IMR-90 (cell line): ENCODE results near the gene EHBP1L1. TPM values are rescaled to one million over a fixed set of nuclear protein-coding genes. Genes with fewer than 3 reads are reported as not detected.

Experiments used
- ATAC-seq: fragments of 200-7000 bp; cut with Tn5 transposase; 2 replicates; pipeline ENCODE4 v1.9.1; 2020; ENCODE audit warnings: low read depth, mild to moderate bottlenecking, moderate library complexity
- BruUV-seq: library from RNA; stranded (reverse); fragments of 400-500 nt; replicated peaks from 2 replicates; lab custom pipeline; 2021; lab: Mats Ljungman, UMichigan
- CTCF ChIA-PET: fragments of 300-600 bp; formaldehyde crosslinking; extraction: SDS; loops from one replicate; lab custom pipeline; 2021; ENCODE audit warnings: antibody characterized with exemption; lab: Yijun Ruan, JAX
- POLR2A ChIA-PET: fragments of 300-600 bp; sonication (Branson Sonifier 250); formaldehyde crosslinking; loops from one replicate; lab custom pipeline; 2022; ENCODE audit warnings: antibody characterized with exemption; ENCODE audit not compliant: unreplicated experiment; lab: Charles Lee
- DNase-seq: peaks from one replicate; pipeline ENCODE4 v3.0.0; 2013
- H2AFZ ChIP-seq: replicated peaks from 2 replicates; pipeline ENCODE3; 2013; ENCODE audit warnings: low read length, mild to moderate bottlenecking; ENCODE audit not compliant: poor library complexity
- H2AK5ac ChIP-seq: 2 replicates; pipeline ENCODE4 v1.6.1; 2013; ENCODE audit warnings: low read depth, low read length, inconsistent platforms
- H2AK9ac ChIP-seq: replicated peaks from 2 replicates; pipeline ENCODE3; 2013; ENCODE audit warnings: mild to moderate bottlenecking, low read depth, low read length, moderate library complexity; ENCODE audit not compliant: poor library complexity
- H2BK120ac ChIP-seq: 2 replicates; pipeline ENCODE4 v1.6.1; 2013; ENCODE audit warnings: low read depth, low read length, inconsistent platforms
- H2BK15ac ChIP-seq: 3 replicates; pipeline ENCODE4 v1.6.1; 2013; ENCODE audit warnings: low read depth, low read length, inconsistent platforms
- H2BK20ac ChIP-seq: 2 replicates; pipeline ENCODE4 v1.6.1; 2013; ENCODE audit warnings: low read depth, mild to moderate bottlenecking, inconsistent platforms, low read length, moderate library complexity
- H2BK5ac ChIP-seq: 2 replicates; pipeline ENCODE4 v1.6.1; 2013; ENCODE audit warnings: mild to moderate bottlenecking, low read depth, low read length, inconsistent platforms; ENCODE audit not compliant: poor library complexity, severe bottlenecking
- H3K14ac ChIP-seq: replicated peaks from 2 replicates; pipeline ENCODE4 v1.6.1; 2013; ENCODE audit warnings: low read depth, low read length, inconsistent platforms
- H3K18ac ChIP-seq: 2 replicates; pipeline ENCODE4 v1.6.1; 2013; ENCODE audit warnings: low read depth, low read length, control low read depth
- H3K23ac ChIP-seq: 2 replicates; pipeline ENCODE4 v1.6.1; 2013; ENCODE audit warnings: low read depth, low read length, inconsistent platforms
- H3K27ac ChIP-seq: 2 replicates; pipeline ENCODE4 v1.5.1; 2013; ENCODE audit warnings: mild to moderate bottlenecking, control low read depth, low read length; ENCODE audit not compliant: insufficient read depth
- H3K27me3 ChIP-seq: 2 replicates; pipeline ENCODE4 v1.6.1; 2013; ENCODE audit warnings: low read length; ENCODE audit not compliant: control insufficient read depth, insufficient read depth
- H3K36me3 ChIP-seq: 2 replicates; pipeline ENCODE4 v1.6.1; 2013; ENCODE audit warnings: low read length, mixed read lengths; ENCODE audit not compliant: control insufficient read depth, insufficient read depth
- H3K4ac ChIP-seq: 2 replicates; pipeline ENCODE4 v1.6.1; 2013; ENCODE audit warnings: low read depth, low read length, inconsistent platforms
- H3K4me1 ChIP-seq: 2 replicates; pipeline ENCODE4 v1.6.1; 2013; ENCODE audit warnings: low read length, mixed read lengths; ENCODE audit not compliant: control insufficient read depth, insufficient read depth
- H3K4me2 ChIP-seq: 2 replicates; pipeline ENCODE4 v1.6.1; 2013; ENCODE audit warnings: low read depth, mild to moderate bottlenecking, control low read depth, low read length, moderate library complexity
- H3K4me3 ChIP-seq: 2 replicates; pipeline ENCODE4 v1.5.1; 2013; ENCODE audit warnings: low read depth, mild to moderate bottlenecking, control low read depth, low read length, moderate library complexity; ENCODE audit not compliant: insufficient read depth
- H3K56ac ChIP-seq: 2 replicates; pipeline ENCODE4 v1.6.1; 2013; ENCODE audit warnings: low read length, inconsistent platforms; ENCODE audit not compliant: insufficient read depth; ENCODE audit errors: extremely low read depth
- H3K79me1 ChIP-seq, 2 experiments: 2 replicates each; pipeline ENCODE4 v1.6.1; 2013; ENCODE audit warnings: low read length in 2 of 2, inconsistent platforms in 1 of 2, low read depth in 1 of 2
- H3K9ac ChIP-seq: 2 replicates; pipeline ENCODE4 v1.6.1; 2013; ENCODE audit warnings: low read depth, low read length, control low read depth
- H3K9me1 ChIP-seq: 2 replicates; pipeline ENCODE4 v1.6.1; 2013; ENCODE audit warnings: low read length, inconsistent platforms; ENCODE audit not compliant: insufficient read depth
- H3K9me3 ChIP-seq: 2 replicates; pipeline ENCODE4 v1.6.1; 2013; ENCODE audit warnings: low read length; ENCODE audit not compliant: control insufficient read depth, insufficient read depth
- H4K20me1 ChIP-seq: 2 replicates; pipeline ENCODE4 v1.6.1; 2013; ENCODE audit warnings: low read length, inconsistent platforms; ENCODE audit not compliant: insufficient read depth
- H4K5ac ChIP-seq: 2 replicates; pipeline ENCODE4 v1.6.1; 2013; ENCODE audit warnings: mild to moderate bottlenecking, low read depth, low read length, control low read depth
- H4K8ac ChIP-seq, 2 experiments: 2 replicates each; pipeline ENCODE4 v1.6.1; 2013; ENCODE audit warnings: low read depth in 2 of 2, low read length in 2 of 2, control low read depth in 1 of 2, inconsistent platforms in 1 of 2
- H4K91ac ChIP-seq: 2 replicates; pipeline ENCODE4 v1.6.1; 2013; ENCODE audit warnings: low read depth, low read length, inconsistent platforms; ENCODE audit not compliant: insufficient read depth
- BHLHE40 ChIP-seq: fragments of 150-350 bp; IDR thresholded peaks from 2 replicates; pipeline ENCODE4 v1.6.1; 2016; ENCODE audit warnings: mild to moderate bottlenecking, low read depth, low read length
- CEBPB ChIP-seq: IDR thresholded peaks from 2 replicates; pipeline ENCODE4 v1.6.1; 2012; ENCODE audit warnings: low read depth, low read length, improper control_type of control experiment
- CHD1 ChIP-seq: IDR thresholded peaks from 2 replicates; pipeline ENCODE4 v1.6.1; 2012; ENCODE audit warnings: low read depth, low read length, improper control_type of control experiment
- FOS ChIP-seq: fragments of 150-350 bp; IDR thresholded peaks from 2 replicates; pipeline ENCODE4 v1.6.1; 2016; ENCODE audit warnings: low read depth, low read length
- MAFK ChIP-seq: IDR thresholded peaks from 2 replicates; pipeline ENCODE4 v1.6.1; 2012; ENCODE audit warnings: low read depth, low read length, improper control_type of control experiment
- MAZ ChIP-seq: IDR thresholded peaks from 2 replicates; pipeline ENCODE4 v1.6.1; 2012; ENCODE audit warnings: low read depth, mild to moderate bottlenecking, low read length, improper control_type of control experiment, moderate library complexity, borderline replicate concordance
- MXI1 ChIP-seq: IDR thresholded peaks from 2 replicates; pipeline ENCODE4 v1.6.1; 2012; ENCODE audit warnings: low read depth, mild to moderate bottlenecking, low read length, moderate library complexity, borderline replicate concordance
- NFE2L2 ChIP-seq: fragments of 150-350 bp; IDR thresholded peaks from 2 replicates; pipeline ENCODE4 v1.6.1; 2016; ENCODE audit warnings: low read depth, mild to moderate bottlenecking, low read length
- POLR2A ChIP-seq: IDR thresholded peaks from 2 replicates; pipeline ENCODE4 v1.6.1; 2012; ENCODE audit warnings: mild to moderate bottlenecking, low read depth, low read length
- RAD21 ChIP-seq: IDR thresholded peaks from 2 replicates; pipeline ENCODE4 v1.6.1; 2012; ENCODE audit warnings: low read length, improper control_type of control experiment
- RFX5 ChIP-seq: IDR thresholded peaks from 2 replicates; pipeline ENCODE4 v1.8.0; 2012; ENCODE audit warnings: low read depth, mild to moderate bottlenecking, low read length, moderate library complexity
- SMC3 ChIP-seq: fragments of 150-350 bp; IDR thresholded peaks from 2 replicates; pipeline ENCODE4 v1.6.1; 2016; ENCODE audit warnings: low read depth, mild to moderate bottlenecking, antibody characterized with exemption, low read length, moderate library complexity
- WGBS, 2 experiments: methylation state at CpG; one replicate each; pipeline versions ENCODE4 v1.1.5 to v1.1.7; 2013; ENCODE audit warnings: missing lambda C conversion rate in 2 of 2; ENCODE audit not compliant: insufficient read length in 1 of 2; ENCODE audit errors: extremely low coverage in 2 of 2; 5-methylcytosine and 5-hydroxymethylcytosine counted together
- dilution Hi-C: fragments of 300-500 bp; cut with HindIII; formaldehyde crosslinking; loops from one replicate; pipeline ENCODE4 v1.14.3; 2018; ENCODE audit warnings: low sequenced_read_pairs; ENCODE audit not compliant: unreplicated experiment
- in situ Hi-C: fragments of 300-500 bp; cut with MboI; formaldehyde crosslinking; loops from 3 replicates; pipeline ENCODE4 v1.14.3; 2019; ENCODE audit warnings: low sequenced_read_pairs, inconsistent platforms, mixed read lengths
- intact Hi-C: fragments of 100-400 bp; cut with micrococcal nuclease; formaldehyde crosslinking; loops from 2 replicates; pipeline ENCODE4 v1.10.0; 2022
- polyA plus RNA-seq, 3 experiments: library from polyadenylated mRNA; depleted of rRNA; stranded (reverse); fragments of >200 nt; gene quantifications; 2 replicates each; pipeline ENCODE4 v1.2.3, GENCODE V29; 2012; ENCODE audit warnings: low replicate concordance in 1 of 3
- total RNA-seq: library from RNA; depleted of rRNA; stranded (reverse); fragments of >200 nt; gene quantifications from 2 replicates; pipeline ENCODE4 v1.2.3, GENCODE V29; 2012
- TF ChIP-seq, protein P1 (sequence below): conservative IDR thresholded peaks from 2 replicates; pipeline ENCODE4 v1.5.1; 2012; ENCODE audit warnings: mild to moderate bottlenecking, low read depth, low read length, improper control_type of control experiment
- TF ChIP-seq, protein P2 (sequence below): fragments of 150-350 bp; IDR thresholded peaks from 2 replicates; pipeline ENCODE4 v1.6.1; 2016; ENCODE audit warnings: low read depth, mild to moderate bottlenecking, low read length, moderate library complexity, borderline replicate concordance
- TF ChIP-seq, protein P3 (sequence below): fragments of 150-350 bp; IDR thresholded peaks from 2 replicates; pipeline ENCODE4 v1.6.1; 2017; ENCODE audit warnings: mild to moderate bottlenecking, antibody characterized with exemption, low read length, low read depth

The EHBP1L1 gene
- total and polyA plus RNA-seq, 2 of the 4 experiments (the other 2 are of a cell fraction), result 10.0 to 27.4 TPM

DNA sequence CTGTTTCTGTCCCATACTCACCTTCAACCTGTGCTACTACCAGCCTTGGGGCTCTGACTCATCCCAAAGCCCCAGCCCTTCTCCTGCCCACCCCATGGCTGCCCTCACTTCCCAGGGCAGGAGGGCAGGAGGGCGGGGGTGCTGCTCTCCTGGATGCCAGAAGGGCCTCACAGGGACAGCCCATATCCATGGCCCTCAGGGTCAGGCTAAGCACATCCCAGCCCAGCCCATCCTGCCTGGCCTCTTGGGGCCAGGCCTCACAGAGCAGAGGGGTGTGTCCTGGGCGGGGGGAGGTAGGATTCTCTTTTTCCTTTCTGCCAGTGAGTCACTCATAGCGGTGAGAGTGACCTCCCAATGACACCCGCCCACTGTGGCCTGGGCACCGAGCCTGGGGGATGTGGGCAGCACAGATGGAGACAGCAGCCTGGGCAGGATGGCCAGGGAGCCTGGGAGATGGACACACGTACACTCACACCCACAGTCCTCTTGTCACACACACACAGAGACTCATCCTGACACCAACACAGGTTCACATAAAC is 20.1 kb upstream of the EHBP1L1 start:
- H3K4me2 ChIP-seq, result peak overlapping the region; percentile 18; the same call in 1 of the 2 replicates
- peak overlapping the region; percentile 25 for H2BK5ac ChIP-seq
- H3K9me1 ChIP-seq, result peaks cover 19% of the 10 kb centered on the region
- H2BK20ac ChIP-seq, result no peak overlapping the region
- in situ Hi-C loops, result no loop called here
- H4K91ac ChIP-seq, result peak overlapping the region; percentile 34; the same call in 1 of the 2 replicates
- no peak overlapping the region for H3K4me3 ChIP-seq
- no peak overlapping the region for H3K18ac ChIP-seq
- no peak overlapping the region for H2BK120ac ChIP-seq
- no peak overlapping the region for H3K9ac ChIP-seq
- no peak overlapping the region for H4K5ac ChIP-seq
- peaks cover 15% of the 10 kb centered on the region for H4K20me1 ChIP-seq
- no peaks in the 10 kb centered on the region for H3K27me3 ChIP-seq
- peaks cover 38% of the 10 kb centered on the region for H3K4me1 ChIP-seq
- no peak overlapping the region for H2BK15ac ChIP-seq
- peak overlapping the region; percentile 25; the same call in 1 of the 2 replicates for H3K23ac ChIP-seq
- H2AK9ac ChIP-seq, result peak overlapping the region; percentile 31
- H3K27ac ChIP-seq, result peak overlapping the region; percentile 9; the same call in 1 of the 2 replicates
- H3K56ac ChIP-seq, result no peak overlapping the region
- POLR2A ChIA-PET, result no interaction called here
- DNase-seq (peak; percentile 88), ATAC-seq (peak; percentile 45)
- intact Hi-C loops, result loop anchor here (2.0 kb wide), 1 partner anchor 15 kb away; the partner anchor contains the start of gene ZNRD2
- peak overlapping the region; percentile 83 for H2AK5ac ChIP-seq
- no peaks in the 10 kb centered on the region for H3K9me3 ChIP-seq
- WGBS, 2 experiments, result no CpG with 5 or more reads among the region's 6 CpGs
- CTCF ChIA-PET, result interaction anchor here (0.6 kb wide), 1 partner anchor 15 kb away, joined by 3 read pairs; no protein-coding TSS in a partner anchor
- H3K36me3 ChIP-seq, result peaks cover 19% of the 10 kb centered on the region; the same call in 1 of the 2 replicates
- dilution Hi-C loops, result no loop called here
- BruUV-seq, result no TSS peak
- H3K79me1 ChIP-seq, result peaks cover 16 to 42% of the 10 kb centered on the region in 2 experiments
- peak overlapping the region; percentile 64 for H2AFZ ChIP-seq
- H3K4ac ChIP-seq, result peak overlapping the region; percentile 61
- peak overlapping the region; percentile 4; the same call in 1 of the 2 replicates for H3K14ac ChIP-seq
- H4K8ac ChIP-seq, result peak overlapping the region in 1 of 2 experiments; percentile 9; a peak in 2 of 4 replicates
- no peak for TF ChIP-seq MXI1
- peak; percentile 2; the same call in 1 of the 2 replicates for TF ChIP-seq SMC3
- TF ChIP-seq, protein P1, sequence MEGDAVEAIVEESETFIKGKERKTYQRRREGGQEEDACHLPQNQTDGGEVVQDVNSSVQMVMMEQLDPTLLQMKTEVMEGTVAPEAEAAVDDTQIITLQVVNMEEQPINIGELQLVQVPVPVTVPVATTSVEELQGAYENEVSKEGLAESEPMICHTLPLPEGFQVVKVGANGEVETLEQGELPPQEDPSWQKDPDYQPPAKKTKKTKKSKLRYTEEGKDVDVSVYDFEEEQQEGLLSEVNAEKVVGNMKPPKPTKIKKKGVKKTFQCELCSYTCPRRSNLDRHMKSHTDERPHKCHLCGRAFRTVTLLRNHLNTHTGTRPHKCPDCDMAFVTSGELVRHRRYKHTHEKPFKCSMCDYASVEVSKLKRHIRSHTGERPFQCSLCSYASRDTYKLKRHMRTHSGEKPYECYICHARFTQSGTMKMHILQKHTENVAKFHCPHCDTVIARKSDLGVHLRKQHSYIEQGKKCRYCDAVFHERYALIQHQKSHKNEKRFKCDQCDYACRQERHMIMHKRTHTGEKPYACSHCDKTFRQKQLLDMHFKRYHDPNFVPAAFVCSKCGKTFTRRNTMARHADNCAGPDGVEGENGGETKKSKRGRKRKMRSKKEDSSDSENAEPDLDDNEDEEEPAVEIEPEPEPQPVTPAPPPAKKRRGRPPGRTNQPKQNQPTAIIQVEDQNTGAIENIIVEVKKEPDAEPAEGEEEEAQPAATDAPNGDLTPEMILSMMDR, result no peak
- 0 out of 2 replicates have a peak, but pooled peaks have one; percentile 62 for TF ChIP-seq CHD1
- TF ChIP-seq, protein P2, sequence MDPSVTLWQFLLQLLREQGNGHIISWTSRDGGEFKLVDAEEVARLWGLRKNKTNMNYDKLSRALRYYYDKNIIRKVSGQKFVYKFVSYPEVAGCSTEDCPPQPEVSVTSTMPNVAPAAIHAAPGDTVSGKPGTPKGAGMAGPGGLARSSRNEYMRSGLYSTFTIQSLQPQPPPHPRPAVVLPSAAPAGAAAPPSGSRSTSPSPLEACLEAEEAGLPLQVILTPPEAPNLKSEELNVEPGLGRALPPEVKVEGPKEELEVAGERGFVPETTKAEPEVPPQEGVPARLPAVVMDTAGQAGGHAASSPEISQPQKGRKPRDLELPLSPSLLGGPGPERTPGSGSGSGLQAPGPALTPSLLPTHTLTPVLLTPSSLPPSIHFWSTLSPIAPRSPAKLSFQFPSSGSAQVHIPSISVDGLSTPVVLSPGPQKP, result no peak
- TF ChIP-seq NFE2L2, result no peak
- no peak for TF ChIP-seq RFX5
- peak; percentile 87 for TF ChIP-seq FOS
- no peak for TF ChIP-seq RAD21
- no peak for TF ChIP-seq BHLHE40
- no peak for TF ChIP-seq MAFK
- TF ChIP-seq POLR2A, result no peak
- peak; percentile 58; the same call in 1 of the 2 replicates for TF ChIP-seq MAZ
- TF ChIP-seq, protein P3, sequence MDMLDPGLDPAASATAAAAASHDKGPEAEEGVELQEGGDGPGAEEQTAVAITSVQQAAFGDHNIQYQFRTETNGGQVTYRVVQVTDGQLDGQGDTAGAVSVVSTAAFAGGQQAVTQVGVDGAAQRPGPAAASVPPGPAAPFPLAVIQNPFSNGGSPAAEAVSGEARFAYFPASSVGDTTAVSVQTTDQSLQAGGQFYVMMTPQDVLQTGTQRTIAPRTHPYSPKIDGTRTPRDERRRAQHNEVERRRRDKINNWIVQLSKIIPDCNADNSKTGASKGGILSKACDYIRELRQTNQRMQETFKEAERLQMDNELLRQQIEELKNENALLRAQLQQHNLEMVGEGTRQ, result no peak
- TF ChIP-seq CEBPB, result no peak
